Measurements from ENCODE around the gene MGAT4C.

DNA sequence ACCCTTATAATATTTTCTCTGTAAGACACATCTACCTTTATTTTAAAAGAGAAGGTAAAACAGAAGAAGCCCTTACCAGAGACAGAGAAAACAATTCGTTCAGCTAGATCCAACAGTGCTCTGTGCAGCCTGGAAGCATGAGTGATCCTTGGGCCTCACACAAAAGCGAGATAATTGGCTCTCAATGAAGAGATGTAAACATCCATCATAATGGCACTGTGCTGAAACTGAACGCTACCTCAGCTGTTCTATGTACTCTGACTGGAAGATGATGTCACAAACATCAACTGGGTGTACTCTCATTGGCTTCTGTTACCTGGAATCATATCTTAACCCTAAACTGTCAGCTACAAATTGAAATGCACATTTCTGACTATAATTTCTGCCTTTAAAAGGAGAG lies at the start of gene MGAT4C:
- TF ChIP-seq, protein P1, sequence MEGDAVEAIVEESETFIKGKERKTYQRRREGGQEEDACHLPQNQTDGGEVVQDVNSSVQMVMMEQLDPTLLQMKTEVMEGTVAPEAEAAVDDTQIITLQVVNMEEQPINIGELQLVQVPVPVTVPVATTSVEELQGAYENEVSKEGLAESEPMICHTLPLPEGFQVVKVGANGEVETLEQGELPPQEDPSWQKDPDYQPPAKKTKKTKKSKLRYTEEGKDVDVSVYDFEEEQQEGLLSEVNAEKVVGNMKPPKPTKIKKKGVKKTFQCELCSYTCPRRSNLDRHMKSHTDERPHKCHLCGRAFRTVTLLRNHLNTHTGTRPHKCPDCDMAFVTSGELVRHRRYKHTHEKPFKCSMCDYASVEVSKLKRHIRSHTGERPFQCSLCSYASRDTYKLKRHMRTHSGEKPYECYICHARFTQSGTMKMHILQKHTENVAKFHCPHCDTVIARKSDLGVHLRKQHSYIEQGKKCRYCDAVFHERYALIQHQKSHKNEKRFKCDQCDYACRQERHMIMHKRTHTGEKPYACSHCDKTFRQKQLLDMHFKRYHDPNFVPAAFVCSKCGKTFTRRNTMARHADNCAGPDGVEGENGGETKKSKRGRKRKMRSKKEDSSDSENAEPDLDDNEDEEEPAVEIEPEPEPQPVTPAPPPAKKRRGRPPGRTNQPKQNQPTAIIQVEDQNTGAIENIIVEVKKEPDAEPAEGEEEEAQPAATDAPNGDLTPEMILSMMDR (conservative IDR thresholded peaks at IDR 0.05): no peak
- no peak for TF ChIP-seq ZFX (IDR thresholded peaks at IDR 0.05)
